SK-N-MC (cell line): ENCODE data around the gene EHBP1.

ENCODE experiments used
- EZH2 ChIP-seq: fragments of 200-600 bp; sonication (generic); IDR thresholded peaks from one replicate; pipeline ENCODE4 v1.6.1; 2017; ENCODE audit warnings: antibody characterized with exemption
- POLR2AphosphoS5 ChIP-seq: IDR thresholded peaks from 2 replicates; pipeline ENCODE4 v1.6.1; 2012; ENCODE audit warnings: mild to moderate bottlenecking, low read depth, low read length, borderline replicate concordance

- TF ChIP-seq EZH2 (no peak), POLR2AphosphoS5 (no peak)
Measured at GRCh38 chr2:62933398-62933917, 227.9 kb downstream of the EHBP1 start.
